HEK293 (cell line): ENCODE results near the gene FSCN2.

Experiments
- CTCF ChIA-PET: fragments of 350-600 bp; formaldehyde crosslinking; extraction: SDS; loops from one replicate; lab custom pipeline; 2021; ENCODE audit warnings: antibody characterized with exemption; lab: Yijun Ruan, JAX
- POLR2A ChIA-PET: fragments of 300-600 bp; formaldehyde crosslinking; extraction: SDS; loops from one replicate; lab custom pipeline; 2020; ENCODE audit warnings: antibody characterized with exemption, inconsistent platforms; lab: Yijun Ruan, JAX
- H3K27ac ChIP-seq: fragments of 200-500 bp; sonication (Bioruptor generic); 2 replicates; pipeline ENCODE4 v1.5.1; 2014; ENCODE audit warnings: low read depth, low read length, control low read depth, inconsistent platforms; ENCODE audit errors: extremely low read depth
- H3K36me3 ChIP-seq, 2 experiments: fragments of 200-500 bp in 1 of 2; sonication (Bioruptor generic) in 1 of 2; 1 replicate in 1 of 2; 2 replicates in 1 of 2; pipeline ENCODE4 v1.5.1; 2014 to 2017; ENCODE audit warnings: inconsistent platforms in 2 of 2, low read length in 2 of 2; ENCODE audit not compliant: control insufficient read depth in 2 of 2, insufficient read depth in 1 of 2
- H3K4me1 ChIP-seq: fragments of 200-500 bp; sonication (Bioruptor generic); 2 replicates; pipeline ENCODE4 v1.5.1; 2014; ENCODE audit warnings: mild to moderate bottlenecking, low read length, inconsistent platforms; ENCODE audit not compliant: control insufficient read depth, insufficient read depth
- H3K4me3 ChIP-seq: 2 replicates; pipeline ENCODE4 v1.5.1; 2011; ENCODE audit warnings: low read depth, mild to moderate bottlenecking, control low read depth, low read length, moderate library complexity
- H3K9me3 ChIP-seq: fragments of 200-500 bp; sonication (Bioruptor generic); 2 replicates; pipeline ENCODE4 v1.5.1; 2014; ENCODE audit warnings: low read depth, low read length, inconsistent platforms; ENCODE audit not compliant: control insufficient read depth, insufficient read depth
- ATF2 ChIP-seq: fragments of 450-650 bp; formaldehyde crosslinking; IDR thresholded peaks from 2 replicates; pipeline ENCODE4 v1.5.1; 2016; ENCODE audit warnings: missing biosample characterization, missing genetic modification characterization, low read depth
- BCL11B ChIP-seq: fragments of 450-650 bp; formaldehyde crosslinking; IDR thresholded peaks from 2 replicates; pipeline ENCODE4 v1.5.1; 2016; ENCODE audit warnings: low read depth, missing biosample characterization, missing genetic modification characterization
- EGR2 ChIP-seq: fragments of 450-650 bp; formaldehyde crosslinking; IDR thresholded peaks from 2 replicates; pipeline ENCODE4 v1.5.1; 2016; ENCODE audit warnings: low read depth, missing biosample characterization, missing genetic modification characterization
- ELK4 ChIP-seq: IDR thresholded peaks from 2 replicates; pipeline ENCODE4 v1.6.1; 2011; ENCODE audit warnings: mild to moderate bottlenecking, low read depth, low read length, borderline replicate concordance
- GLI4 ChIP-seq: fragments of 450-650 bp; formaldehyde crosslinking; IDR thresholded peaks from 2 replicates; pipeline ENCODE4 v1.5.1; 2016; ENCODE audit warnings: missing biosample characterization, missing genetic modification characterization
- GLIS1 ChIP-seq: fragments of 450-650 bp; formaldehyde crosslinking; IDR thresholded peaks from 2 replicates; pipeline ENCODE4 v1.5.1; 2016; ENCODE audit warnings: missing biosample characterization, missing genetic modification characterization
- KLF8 ChIP-seq: fragments of 450-650 bp; formaldehyde crosslinking; IDR thresholded peaks from 2 replicates; pipeline ENCODE4 v1.5.1; 2016; ENCODE audit warnings: missing biosample characterization, missing genetic modification characterization
- SP3 ChIP-seq: fragments of 450-650 bp; formaldehyde crosslinking; IDR thresholded peaks from 2 replicates; pipeline ENCODE4 v1.5.1; 2016; ENCODE audit warnings: missing biosample characterization, missing genetic modification characterization
- ZBTB26 ChIP-seq: fragments of 450-650 bp; formaldehyde crosslinking; optimal IDR thresholded peaks from 2 replicates; pipeline ENCODE3; 2016; ENCODE audit warnings: missing biosample characterization, mild to moderate bottlenecking, missing genetic modification characterization
- ZBTB48 ChIP-seq: fragments of 450-650 bp; formaldehyde crosslinking; IDR thresholded peaks from 2 replicates; pipeline ENCODE4 v1.5.1; 2016; ENCODE audit warnings: missing biosample characterization, missing genetic modification characterization
- ZNF10 ChIP-seq: fragments of 450-650 bp; formaldehyde crosslinking; IDR thresholded peaks from 2 replicates; pipeline ENCODE4 v1.5.1; 2017; ENCODE audit warnings: missing biosample characterization, missing genetic modification characterization
- ZNF112 ChIP-seq: fragments of 450-650 bp; formaldehyde crosslinking; IDR thresholded peaks from 2 replicates; pipeline ENCODE4 v1.5.0; 2017; ENCODE audit warnings: missing biosample characterization, missing genetic modification characterization
- ZNF133 ChIP-seq: fragments of 450-650 bp; formaldehyde crosslinking; IDR thresholded peaks from 2 replicates; pipeline ENCODE4 v1.5.1; 2016; ENCODE audit warnings: missing biosample characterization, missing genetic modification characterization
- ZNF18 ChIP-seq: fragments of 450-650 bp; formaldehyde crosslinking; IDR thresholded peaks from 2 replicates; pipeline ENCODE4 v1.5.1; 2016; ENCODE audit warnings: missing biosample characterization, missing genetic modification characterization
- ZNF19 ChIP-seq: fragments of 450-650 bp; formaldehyde crosslinking; IDR thresholded peaks from 2 replicates; pipeline ENCODE4; 2016; ENCODE audit warnings: missing biosample characterization, missing genetic modification characterization, low read depth
- ZNF23 ChIP-seq: fragments of 450-650 bp; formaldehyde crosslinking; IDR thresholded peaks from 2 replicates; pipeline ENCODE4 v1.5.1; 2016; ENCODE audit warnings: missing biosample characterization, missing genetic modification characterization, borderline replicate concordance
- ZNF292 ChIP-seq: fragments of 450-650 bp; formaldehyde crosslinking; IDR thresholded peaks from 2 replicates; pipeline ENCODE4 v1.5.1; 2016; ENCODE audit warnings: low read depth, missing biosample characterization, missing genetic modification characterization, borderline replicate concordance
- ZNF394 ChIP-seq: fragments of 450-650 bp; formaldehyde crosslinking; IDR thresholded peaks from 2 replicates; pipeline ENCODE4 v1.5.1; 2016; ENCODE audit warnings: missing biosample characterization, missing genetic modification characterization, mild to moderate bottlenecking, moderate library complexity, borderline replicate concordance
- ZNF549 ChIP-seq: fragments of 450-650 bp; IDR thresholded peaks from 2 replicates; pipeline ENCODE4 v1.5.1; 2018; ENCODE audit warnings: missing biosample characterization, missing genetic modification characterization, mild to moderate bottlenecking, inconsistent platforms, moderate library complexity
- ZNF558 ChIP-seq: fragments of 450-650 bp; formaldehyde crosslinking; IDR thresholded peaks from 2 replicates; pipeline ENCODE4 v1.5.1; 2016; ENCODE audit warnings: missing biosample characterization, missing genetic modification characterization
- ZNF571 ChIP-seq: fragments of 450-650 bp; formaldehyde crosslinking; IDR thresholded peaks from 2 replicates; pipeline ENCODE4 v1.5.0; 2017; ENCODE audit warnings: missing biosample characterization, missing genetic modification characterization
- ZNF664 ChIP-seq: fragments of 450-650 bp; formaldehyde crosslinking; IDR thresholded peaks from 2 replicates; pipeline ENCODE4 v1.5.1; 2016; ENCODE audit warnings: missing biosample characterization, missing genetic modification characterization
- ZNF768 ChIP-seq: fragments of 450-650 bp; formaldehyde crosslinking; IDR thresholded peaks from 2 replicates; pipeline ENCODE4 v1.5.1; 2018; ENCODE audit warnings: missing biosample characterization, mild to moderate bottlenecking, missing genetic modification characterization
- ZNF791 ChIP-seq: fragments of 450-650 bp; formaldehyde crosslinking; IDR thresholded peaks from 2 replicates; pipeline ENCODE4 v1.5.1; 2016; ENCODE audit warnings: missing biosample characterization, missing genetic modification characterization
- ZSCAN30 ChIP-seq: fragments of 450-650 bp; IDR thresholded peaks from 2 replicates; pipeline ENCODE4 v1.5.1; 2018; ENCODE audit warnings: missing biosample characterization, mild to moderate bottlenecking, missing genetic modification characterization, moderate library complexity

Gene FSCN2

GRCh38 chr17:81543756-81544155 is 15.6 kb downstream of the FSCN2 start:
- ChIA-PET CTCF (interaction anchor here (2.7 kb wide), 1 partner anchor 57 kb away, joined by 13 read pairs; no protein-coding TSS in a partner anchor), POLR2A (interaction anchor here (0.5 to 2.7 kb wide), 7 partner anchors 8 to 51 kb away, joined by 3 to 12 read pairs (median 6); partner anchors contain the start of genes ACTG1 and FAAP100)
- H3K4me1 ChIP-seq = no peaks in the 10 kb centered on the region
- H3K27ac ChIP-seq = no peak overlapping the region
- TF ChIP-seq ZNF549 (tag by site-specific recombination) (no peak), ZNF19 (tag by site-specific recombination) (no peak), ZBTB26 (tag by site-specific recombination) (no peak), GLI4 (tag by site-specific recombination) (no peak), EGR2 (tag by site-specific recombination) (no peak), ZNF394 (tag by site-specific recombination) (no peak), ELK4 (no peak), ZNF768 (tag by site-specific recombination) (no peak), SP3 (tag by site-specific recombination) (no peak), ZBTB48 (tag by site-specific recombination) (no peak)
- no peak overlapping the region for H3K4me3 ChIP-seq
- H3K36me3 ChIP-seq = peaks cover 9 to 87% of the 10 kb centered on the region in 2 experiments; a peak in 2 of 3 replicates
- H3K9me3 ChIP-seq = no peaks in the 10 kb centered on the region

- POLR2A ChIA-PET = interaction anchor here (0.5 to 2.7 kb wide), 7 partner anchors 7 to 391 kb away, joined by 3 to 12 read pairs (median 6); partner anchors contain the start of genes ACTG1 and FAAP100
- H3K4me1 ChIP-seq = no peaks in the 10 kb centered on the region
- CTCF ChIA-PET = interaction anchor here (2.7 kb wide), 1 partner anchor 56 kb away, joined by 13 read pairs; no protein-coding TSS in a partner anchor
- H3K27ac ChIP-seq = 0 out of 2 replicates have a peak overlapping the region, but pooled peaks have one; percentile 9
- peaks cover 9 to 90% of the 10 kb centered on the region in 2 experiments; a peak in 2 of 3 replicates for H3K36me3 ChIP-seq
- no peak for TF ChIP-seq KLF8 (tag by site-specific recombination)
- no peak for TF ChIP-seq ZNF10
- no peak for TF ChIP-seq ZNF571 (tag by site-specific recombination)
- TF ChIP-seq ZNF664 (tag by site-specific recombination) = no peak
- TF ChIP-seq ZSCAN30 (tag by site-specific recombination) = no peak
- no peak for TF ChIP-seq BCL11B (tag by site-specific recombination)
- no peak for TF ChIP-seq ZNF292 (tag by site-specific recombination)
- no peak for TF ChIP-seq ATF2 (tag by site-specific recombination)
- TF ChIP-seq ZNF791 (tag by site-specific recombination) = no peak
- no peak for TF ChIP-seq ZNF558
- no peak for TF ChIP-seq GLIS1
- TF ChIP-seq ZNF23 = no peak
- TF ChIP-seq ZNF112 (tag by site-specific recombination) = no peak
- no peak for TF ChIP-seq ZNF18
- no peak for TF ChIP-seq ZNF133 (tag by site-specific recombination)
- no peak overlapping the region for H3K4me3 ChIP-seq
- no peaks in the 10 kb centered on the region for H3K9me3 ChIP-seq
Measured at GRCh38 chr17:81544281-81544974, 16.3 kb downstream of the FSCN2 start.
